Renal pelvis (tissue), 4 donors: ENCODE results near the gene HOXC12. TPM values are rescaled to one million over a fixed set of nuclear protein-coding genes. Genes with fewer than 3 reads are reported as not detected.

ENCODE experiments used
- DNase-seq: peaks from one replicate; pipeline ENCODE4 v3.0.0-alpha.2; 2013
- polyA plus RNA-seq, 3 donors: library from polyadenylated mRNA; unstranded; fragments of 120-200 nt; gene quantifications; one replicate each; pipeline ENCODE4 v1.2.1, GENCODE V29; 2013; ENCODE audit not compliant: insufficient read length in 3 of 3

Gene HOXC12
- polyA plus RNA-seq, 3 donors, result not detected

DNA sequence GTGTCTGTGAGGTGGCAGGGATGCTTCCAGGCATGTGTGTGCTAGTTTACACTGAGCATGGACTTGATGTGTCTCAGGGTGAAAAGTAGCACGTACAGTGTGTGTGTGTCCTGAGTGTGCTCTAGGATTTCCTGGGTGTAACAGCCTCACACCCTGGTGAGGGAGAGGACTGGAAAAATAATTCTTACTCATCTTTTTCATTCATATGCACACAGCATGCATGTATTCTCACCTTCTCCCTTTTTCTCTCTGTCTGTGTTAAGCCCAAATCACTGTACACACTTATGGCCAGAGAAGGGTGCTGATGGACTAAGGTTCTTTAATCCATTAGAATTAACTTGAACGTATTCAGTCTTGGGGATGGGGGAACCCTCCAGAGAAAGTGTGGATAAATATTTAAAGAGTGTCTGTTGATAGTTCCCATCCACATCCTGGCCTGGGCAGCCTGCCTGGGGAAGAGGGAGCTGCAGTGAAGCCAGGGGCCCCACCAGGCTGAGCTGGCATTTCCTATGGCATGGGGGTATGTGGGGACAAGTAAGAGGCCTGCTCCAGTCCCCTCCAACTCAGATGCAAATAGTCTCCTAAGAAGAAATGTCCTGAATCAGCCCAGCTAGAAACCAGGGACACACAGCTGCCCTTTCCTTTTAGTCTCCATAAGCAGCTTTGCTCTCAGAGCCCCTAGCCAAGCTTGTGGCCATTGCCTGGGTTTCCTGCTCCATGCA lies 53.0 kb downstream of the HOXC12 start:
- DNase-seq, result no peak

DNA sequence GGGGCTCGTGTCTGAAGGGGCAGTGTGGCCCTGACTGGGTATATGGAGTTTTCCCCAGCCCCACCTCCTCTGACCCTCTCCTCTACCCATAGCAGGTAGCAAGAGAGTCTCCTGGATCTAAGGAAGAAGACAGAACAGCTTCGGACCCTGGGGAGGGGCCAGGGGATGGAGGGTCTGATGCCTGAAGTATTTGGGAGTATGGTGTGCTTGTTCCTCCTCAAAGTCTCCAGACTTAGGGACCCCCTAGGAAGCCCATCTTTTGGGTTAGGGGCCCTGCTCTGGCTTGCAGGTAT lies 53.5 kb downstream of the HOXC12 start:
- DNase-seq, result no peak

Other genes starting within 250 kb of the HOXC12 start
- gene CALCOCO1, start 227.5 kb upstream of the HOXC12 start, polyA plus RNA-seq, result 100 to 1,000 TPM; 121 to 142 (median 139) TPM
- gene CISTR, start 202.9 kb upstream of the HOXC12 start, polyA plus RNA-seq, result under 1 TPM in 1 of 3 donors, not detected in 2; 0.20 TPM
- gene HOXC13, start 16.1 kb upstream of the HOXC12 start, polyA plus RNA-seq, result not detected
- 1 to 10 TPM; 2.1 to 2.3 (median 2.1) TPM for gene HOXC11, start 18.2 kb downstream of the HOXC12 start, polyA plus RNA-seq
- gene HOTAIR, start 20.1 kb downstream of the HOXC12 start, polyA plus RNA-seq, result 1 to 10 TPM; 1.5 to 3.6 (median 1.6) TPM
- gene HOXC10, start 30.2 kb downstream of the HOXC12 start, polyA plus RNA-seq, result 10 to 100 TPM; 53.8 to 61.0 (median 58.4) TPM
- gene HOXC9, start 45.3 kb downstream of the HOXC12 start, polyA plus RNA-seq, result 10 to 100 TPM; 22.4 to 29.8 (median 25.7) TPM
- gene HOXC8, start 54.1 kb downstream of the HOXC12 start, polyA plus RNA-seq, result 10 to 100 TPM in 1 of 3 donors, 1 to 10 TPM in 2; 7.8 to 12.6 (median 8.2) TPM
- gene HOXC6, start 73.5 kb downstream of the HOXC12 start, polyA plus RNA-seq, result 10 to 100 TPM; 28.7 to 40.5 (median 30.0) TPM
- gene HOXC5, start 78.1 kb downstream of the HOXC12 start, polyA plus RNA-seq, result 1 to 10 TPM; 1.8 to 3.6 (median 3.0) TPM
- gene HOXC4, start 98.9 kb downstream of the HOXC12 start, polyA plus RNA-seq, result 10 to 100 TPM; 44.4 to 62.9 (median 46.7) TPM
- gene SMUG1, start 234.1 kb downstream of the HOXC12 start, polyA plus RNA-seq, result 10 to 100 TPM; 30.3 to 43.3 (median 38.6) TPM